SK-N-SH (cell line): ENCODE measurements around the gene EHD1. TPM values are rescaled to one million over a fixed set of nuclear protein-coding genes. Genes with fewer than 3 reads are reported as not detected.
A peak's percentile ranks its signal among the peaks of the same experiment; 100 is the strongest.

Source experiments
- CTCF ChIA-PET: fragments of 300-600, 350-600 bp; formaldehyde crosslinking; extraction: SDS; loops from one replicate; lab custom pipeline; 2021; lab: Yijun Ruan, JAX
- POLR2A ChIA-PET: fragments of 350-600 bp; sonication (Branson Sonifier 250); formaldehyde crosslinking; extraction: SDS; loops from one replicate; lab custom pipeline; 2020; ENCODE audit warnings: antibody characterized with exemption, inconsistent platforms; lab: Yijun Ruan, JAX
- DNase-seq: peaks from one replicate; pipeline ENCODE4 v3.0.0; 2012
- H2AFZ ChIP-seq: fragments of 200-600 bp; sonication (generic); 2 replicates; pipeline ENCODE4 v1.8.1; 2016; ENCODE audit warnings: antibody characterized with exemption, mild to moderate bottlenecking, low read depth
- H3F3A ChIP-seq: fragments of 200-600 bp; sonication (generic); replicated peaks from 2 replicates; pipeline ENCODE3; 2016; ENCODE audit warnings: antibody characterized with exemption, mild to moderate bottlenecking; ENCODE audit not compliant: insufficient read depth
- H3K27ac ChIP-seq, 2 experiments: fragments of 200-500 bp in 1 of 2; fragments of 200-600 bp in 1 of 2; sonication (Bioruptor generic) in 1 of 2; sonication (generic), shearing (Covaris generic) in 1 of 2; 2 replicates each; pipeline versions ENCODE4 v1.5.1 to v1.6.1; 2014 to 2016; ENCODE audit warnings: low read depth in 2 of 2, inconsistent platforms in 1 of 2, low read length in 1 of 2, mild to moderate bottlenecking in 1 of 2, mixed read lengths in 1 of 2
- H3K27me3 ChIP-seq: fragments of 200-600 bp; sonication (generic), shearing (Covaris generic); 2 replicates; pipeline ENCODE4 v1.6.1; 2016; ENCODE audit warnings: mixed run types; ENCODE audit not compliant: insufficient read depth
- H3K36me3 ChIP-seq, 2 experiments: fragments of 200-500 bp in 1 of 2; fragments of 200-600 bp in 1 of 2; sonication (Bioruptor generic) in 1 of 2; sonication (generic) in 1 of 2; replicated peaks in 1 of 2; 2 replicates each; pipeline versions ENCODE3 to v1.5.1; 2014 to 2016; ENCODE audit warnings: low read length in 1 of 2, mild to moderate bottlenecking in 1 of 2; ENCODE audit not compliant: insufficient read depth in 2 of 2, control insufficient read depth in 1 of 2
- H3K4me1 ChIP-seq, 2 experiments: fragments of 200-500 bp in 1 of 2; fragments of 200-600 bp in 1 of 2; sonication (Bioruptor generic) in 1 of 2; sonication (generic), shearing (Covaris generic) in 1 of 2; 2 replicates each; pipeline versions ENCODE4 v1.5.1 to v1.6.1; 2014 to 2016; ENCODE audit warnings: low read depth in 1 of 2, low read length in 1 of 2, mixed run types in 1 of 2; ENCODE audit not compliant: insufficient read depth in 2 of 2, control insufficient read depth in 1 of 2
- H3K4me2 ChIP-seq: fragments of 200-600 bp; sonication (generic), shearing (Covaris generic); 2 replicates; pipeline ENCODE4 v1.6.1; 2017; ENCODE audit warnings: mixed run types
- H3K4me3 ChIP-seq, 2 experiments: fragments of 200-500 bp in 1 of 2; fragments of 200-600 bp in 1 of 2; sonication (Bioruptor generic) in 1 of 2; sonication (generic), shearing (Covaris generic) in 1 of 2; 2 replicates each; pipeline versions ENCODE4 v1.5.1 to v1.8.1; 2014 to 2016; ENCODE audit warnings: low read depth in 2 of 2, inconsistent platforms in 1 of 2, low read length in 1 of 2, mild to moderate bottlenecking in 1 of 2, mixed read lengths in 1 of 2, moderate library complexity in 1 of 2
- H3K79me2 ChIP-seq: fragments of 200-600 bp; sonication (generic); 2 replicates; pipeline ENCODE4 v1.8.1; 2017; ENCODE audit warnings: mild to moderate bottlenecking; ENCODE audit not compliant: insufficient read depth
- H3K9ac ChIP-seq: fragments of 200-600 bp; sonication (generic); 2 replicates; pipeline ENCODE4 v1.6.1; 2017; ENCODE audit warnings: mixed run types
- H3K9me2 ChIP-seq: fragments of 200-600 bp; sonication (generic); 2 replicates; pipeline ENCODE4 v1.6.1; 2017; ENCODE audit warnings: mixed run types
- H3K9me3 ChIP-seq: fragments of 200-600 bp; sonication (generic); 2 replicates; pipeline ENCODE4 v1.6.1; 2017; ENCODE audit warnings: mixed run types, mild to moderate bottlenecking, moderate library complexity
- H4K20me1 ChIP-seq: fragments of 200-600 bp; sonication (generic); 2 replicates; pipeline ENCODE4 v1.6.1; 2017; ENCODE audit warnings: mild to moderate bottlenecking, mixed run types; ENCODE audit not compliant: insufficient read depth
- CHD2 ChIP-seq: fragments of 150-350 bp; IDR thresholded peaks from 2 replicates; pipeline ENCODE4 v1.6.1; 2018; ENCODE audit warnings: low read length; ENCODE audit not compliant: partially characterized antibody
- EP300 ChIP-seq, 2 experiments: IDR thresholded peaks; 2 replicates each; pipeline versions ENCODE4 v1.4.0 to v1.6.1; 2012; ENCODE audit warnings: borderline replicate concordance in 1 of 2, low read depth in 1 of 2, low read length in 1 of 2
- FOXJ3 ChIP-seq: sonication (generic); formaldehyde crosslinking; IDR thresholded peaks from 2 replicates; pipeline ENCODE4 v1.5.1; 2020; ENCODE audit warnings: mild to moderate bottlenecking, missing genetic modification reagents
- JUND ChIP-seq: IDR thresholded peaks from 2 replicates; pipeline ENCODE4 v1.4.0; 2012
- NFIC ChIP-seq: IDR thresholded peaks from 2 replicates; pipeline ENCODE4 v1.4.0; 2012; ENCODE audit warnings: borderline replicate concordance
- NRF1 ChIP-seq: IDR thresholded peaks from 2 replicates; pipeline ENCODE4 v1.6.1; 2012; ENCODE audit warnings: low read depth, mild to moderate bottlenecking, low read length
- POLR2AphosphoS5 ChIP-seq: IDR thresholded peaks from 2 replicates; pipeline ENCODE4 v1.6.1; 2012; ENCODE audit warnings: low read depth, low read length
- RAD21 ChIP-seq: IDR thresholded peaks from 2 replicates; pipeline ENCODE4 v1.6.1; 2012; ENCODE audit warnings: mild to moderate bottlenecking, low read length
- RCOR1 ChIP-seq: fragments of 150-350 bp; IDR thresholded peaks from 2 replicates; pipeline ENCODE4 v1.6.1; 2017; ENCODE audit warnings: antibody characterized with exemption, low read length
- RFX5 ChIP-seq: IDR thresholded peaks from 2 replicates; pipeline ENCODE4 v1.6.1; 2012; ENCODE audit warnings: mild to moderate bottlenecking, improper control_type of control experiment, low read length
- RXRA ChIP-seq: IDR thresholded peaks from 2 replicates; pipeline ENCODE4 v1.4.0; 2012; ENCODE audit warnings: low read depth, mild to moderate bottlenecking, borderline replicate concordance
- SIN3A ChIP-seq: IDR thresholded peaks from 2 replicates; pipeline ENCODE4 v1.6.1; 2012; ENCODE audit warnings: low read depth, mild to moderate bottlenecking, low read length, moderate library complexity, borderline replicate concordance
- SMC3 ChIP-seq: IDR thresholded peaks from 2 replicates; pipeline ENCODE4 v1.6.1; 2012; ENCODE audit warnings: low read depth, low read length, improper control_type of control experiment
- TEAD4 ChIP-seq: IDR thresholded peaks from 2 replicates; pipeline ENCODE4 v1.4.0; 2012; ENCODE audit warnings: mild to moderate bottlenecking, borderline replicate concordance; ENCODE audit not compliant: insufficient read depth
- YY1 ChIP-seq: IDR thresholded peaks from 2 replicates; pipeline ENCODE4 v1.4.0; 2012; ENCODE audit warnings: low read depth, mild to moderate bottlenecking
- WGBS: methylation state at CpG from one replicate; pipeline ENCODE4 v1.1.6; 2017; ENCODE audit warnings: low lambda C conversion rate; 5-methylcytosine and 5-hydroxymethylcytosine counted together
- polyA plus RNA-seq, 3 experiments: library from polyadenylated mRNA; depleted of rRNA; stranded (reverse); fragments of >200 nt; gene quantifications; 2 replicates each; pipeline ENCODE4 v1.2.3, GENCODE V29; 2012
- TF ChIP-seq, protein P1 (sequence below): IDR thresholded peaks from 2 replicates; pipeline ENCODE4 v1.4.0; 2012; ENCODE audit warnings: low read depth, borderline replicate concordance
- TF ChIP-seq, protein P2 (sequence below): IDR thresholded peaks from 2 replicates; pipeline ENCODE4 v1.4.0; 2012; ENCODE audit warnings: low read depth, borderline replicate concordance
- TF ChIP-seq, protein P3 (sequence below): fragments of 150-350 bp; IDR thresholded peaks from 2 replicates; pipeline ENCODE4 v1.6.1; 2016; ENCODE audit warnings: mild to moderate bottlenecking, low read depth, low read length
- TF ChIP-seq, protein P4 (sequence below): fragments of 200-600 bp; sonication (generic); IDR thresholded peaks from 2 replicates; pipeline ENCODE4 v1.6.1; 2017; ENCODE audit warnings: antibody characterized with exemption, mild to moderate bottlenecking, moderate library complexity
- TF ChIP-seq, protein P5 (sequence below): fragments of 150-350 bp; IDR thresholded peaks from 2 replicates; pipeline ENCODE4 v1.6.1; 2017; ENCODE audit warnings: antibody characterized with exemption, low read length, low read depth, borderline replicate concordance

Gene EHD1
- polyA plus RNA-seq, 1 of the 3 experiments (the other 2 are of a cell fraction) = 93.3 TPM

DNA sequence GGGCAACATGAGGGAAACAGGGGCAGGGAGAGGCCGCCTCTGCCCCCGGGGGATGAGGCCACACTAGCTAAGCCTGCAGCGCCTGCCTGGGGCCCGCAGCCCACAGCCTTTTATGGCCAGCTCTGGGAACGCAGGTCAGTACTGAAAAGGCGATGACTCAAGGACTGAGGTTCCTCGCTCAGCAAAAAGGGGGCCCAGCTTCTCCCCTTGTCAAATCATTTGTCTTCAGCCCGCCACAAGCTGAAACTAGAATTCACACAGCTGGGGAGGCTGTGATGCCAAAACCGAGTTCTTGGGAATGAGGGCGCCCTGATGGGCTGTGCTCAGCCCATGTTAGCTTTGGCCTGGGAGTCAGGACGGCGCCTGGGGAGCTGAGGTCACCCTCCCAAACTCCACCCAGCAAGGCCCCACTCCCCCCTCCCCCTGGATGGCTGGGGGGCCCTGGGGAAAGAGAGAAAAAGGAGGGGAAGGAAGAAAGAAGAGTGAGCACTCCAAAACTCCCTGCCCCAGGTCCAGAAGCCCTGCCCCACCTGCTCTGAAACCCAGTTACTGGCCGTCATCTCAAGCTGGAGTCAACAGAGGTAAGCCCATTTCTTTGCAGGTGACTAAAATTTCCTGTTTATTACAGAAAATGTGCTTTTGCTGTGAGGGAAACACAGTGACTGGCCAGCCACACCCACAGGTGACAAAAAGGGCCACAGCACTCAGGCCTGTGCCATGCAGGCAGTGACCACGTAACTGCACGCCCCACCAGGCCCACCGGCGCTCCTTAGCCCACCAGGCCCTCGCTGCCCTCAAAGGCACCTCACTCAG lies 13.7 kb downstream of the EHD1 start:
- H3K36me3 ChIP-seq = peaks cover 1 to 7% of the 10 kb centered on the region in 2 experiments
- ChIA-PET CTCF (interaction anchor here (0.7 to 5.3 kb wide), 12 partner anchors 8 to 29 kb away, joined by 3 to 40 read pairs (median 5); partner anchors contain the start of genes CDC42BPG and EHD1), POLR2A (interaction anchor here (1.0 kb wide), 1 partner anchor 28 kb away, joined by 3 read pairs; no protein-coding TSS in a partner anchor)
- H3K9me3 ChIP-seq = no peaks in the 10 kb centered on the region
- H3K4me3 ChIP-seq = no peak overlapping the region
- H3F3A ChIP-seq = peaks cover 15% of the 10 kb centered on the region
- no peaks in the 10 kb centered on the region for H3K27me3 ChIP-seq
- DNase-seq = no peak
- peak overlapping the region in 1 of 2 experiments; percentile 12; a peak in 1 of 4 replicates for H3K27ac ChIP-seq
- no peaks in the 10 kb centered on the region for H3K9me2 ChIP-seq
- no peak overlapping the region; the same call in 1 of the 2 replicates for H3K4me2 ChIP-seq
- peaks cover 92% of the 10 kb centered on the region for H3K79me2 ChIP-seq
- H4K20me1 ChIP-seq = peaks cover 78% of the 10 kb centered on the region
- no peak overlapping the region for H2AFZ ChIP-seq
- TF ChIP-seq SIN3A = no peak
- no peak for TF ChIP-seq RAD21
- TF ChIP-seq YY1 = no peak
- no peak for TF ChIP-seq POLR2AphosphoS5
- TF ChIP-seq, protein P1, sequence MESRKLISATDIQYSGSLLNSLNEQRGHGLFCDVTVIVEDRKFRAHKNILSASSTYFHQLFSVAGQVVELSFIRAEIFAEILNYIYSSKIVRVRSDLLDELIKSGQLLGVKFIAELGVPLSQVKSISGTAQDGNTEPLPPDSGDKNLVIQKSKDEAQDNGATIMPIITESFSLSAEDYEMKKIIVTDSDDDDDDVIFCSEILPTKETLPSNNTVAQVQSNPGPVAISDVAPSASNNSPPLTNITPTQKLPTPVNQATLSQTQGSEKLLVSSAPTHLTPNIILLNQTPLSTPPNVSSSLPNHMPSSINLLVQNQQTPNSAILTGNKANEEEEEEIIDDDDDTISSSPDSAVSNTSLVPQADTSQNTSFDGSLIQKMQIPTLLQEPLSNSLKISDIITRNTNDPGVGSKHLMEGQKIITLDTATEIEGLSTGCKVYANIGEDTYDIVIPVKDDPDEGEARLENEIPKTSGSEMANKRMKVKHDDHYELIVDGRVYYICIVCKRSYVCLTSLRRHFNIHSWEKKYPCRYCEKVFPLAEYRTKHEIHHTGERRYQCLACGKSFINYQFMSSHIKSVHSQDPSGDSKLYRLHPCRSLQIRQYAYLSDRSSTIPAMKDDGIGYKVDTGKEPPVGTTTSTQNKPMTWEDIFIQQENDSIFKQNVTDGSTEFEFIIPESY = no peak
- no peak for TF ChIP-seq RXRA
- TF ChIP-seq CHD2 = no peak
- TF ChIP-seq RFX5 = no peak
- TF ChIP-seq TEAD4 = no peak
- TF ChIP-seq, protein P2, sequence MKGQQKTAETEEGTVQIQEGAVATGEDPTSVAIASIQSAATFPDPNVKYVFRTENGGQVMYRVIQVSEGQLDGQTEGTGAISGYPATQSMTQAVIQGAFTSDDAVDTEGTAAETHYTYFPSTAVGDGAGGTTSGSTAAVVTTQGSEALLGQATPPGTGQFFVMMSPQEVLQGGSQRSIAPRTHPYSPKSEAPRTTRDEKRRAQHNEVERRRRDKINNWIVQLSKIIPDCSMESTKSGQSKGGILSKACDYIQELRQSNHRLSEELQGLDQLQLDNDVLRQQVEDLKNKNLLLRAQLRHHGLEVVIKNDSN = no peak
- no peak for TF ChIP-seq EP300 (IDR thresholded peaks at IDR 0.05; ENCODE audit: borderline replicate concordance in 1 of 2, low read depth in 1 of 2, low read length in 1 of 2)
- no peak for TF ChIP-seq SMC3
- TF ChIP-seq JUND = no peak
- no peak for TF ChIP-seq FOXJ3 (CRISPR knock-in tag)
- TF ChIP-seq, protein P3, sequence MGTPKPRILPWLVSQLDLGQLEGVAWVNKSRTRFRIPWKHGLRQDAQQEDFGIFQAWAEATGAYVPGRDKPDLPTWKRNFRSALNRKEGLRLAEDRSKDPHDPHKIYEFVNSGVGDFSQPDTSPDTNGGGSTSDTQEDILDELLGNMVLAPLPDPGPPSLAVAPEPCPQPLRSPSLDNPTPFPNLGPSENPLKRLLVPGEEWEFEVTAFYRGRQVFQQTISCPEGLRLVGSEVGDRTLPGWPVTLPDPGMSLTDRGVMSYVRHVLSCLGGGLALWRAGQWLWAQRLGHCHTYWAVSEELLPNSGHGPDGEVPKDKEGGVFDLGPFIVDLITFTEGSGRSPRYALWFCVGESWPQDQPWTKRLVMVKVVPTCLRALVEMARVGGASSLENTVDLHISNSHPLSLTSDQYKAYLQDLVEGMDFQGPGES = no peak
- no peak for TF ChIP-seq NFIC
- no peak for TF ChIP-seq NRF1
- TF ChIP-seq, protein P4, sequence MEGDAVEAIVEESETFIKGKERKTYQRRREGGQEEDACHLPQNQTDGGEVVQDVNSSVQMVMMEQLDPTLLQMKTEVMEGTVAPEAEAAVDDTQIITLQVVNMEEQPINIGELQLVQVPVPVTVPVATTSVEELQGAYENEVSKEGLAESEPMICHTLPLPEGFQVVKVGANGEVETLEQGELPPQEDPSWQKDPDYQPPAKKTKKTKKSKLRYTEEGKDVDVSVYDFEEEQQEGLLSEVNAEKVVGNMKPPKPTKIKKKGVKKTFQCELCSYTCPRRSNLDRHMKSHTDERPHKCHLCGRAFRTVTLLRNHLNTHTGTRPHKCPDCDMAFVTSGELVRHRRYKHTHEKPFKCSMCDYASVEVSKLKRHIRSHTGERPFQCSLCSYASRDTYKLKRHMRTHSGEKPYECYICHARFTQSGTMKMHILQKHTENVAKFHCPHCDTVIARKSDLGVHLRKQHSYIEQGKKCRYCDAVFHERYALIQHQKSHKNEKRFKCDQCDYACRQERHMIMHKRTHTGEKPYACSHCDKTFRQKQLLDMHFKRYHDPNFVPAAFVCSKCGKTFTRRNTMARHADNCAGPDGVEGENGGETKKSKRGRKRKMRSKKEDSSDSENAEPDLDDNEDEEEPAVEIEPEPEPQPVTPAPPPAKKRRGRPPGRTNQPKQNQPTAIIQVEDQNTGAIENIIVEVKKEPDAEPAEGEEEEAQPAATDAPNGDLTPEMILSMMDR = no peak
- no peak for TF ChIP-seq RCOR1
- TF ChIP-seq, protein P5, sequence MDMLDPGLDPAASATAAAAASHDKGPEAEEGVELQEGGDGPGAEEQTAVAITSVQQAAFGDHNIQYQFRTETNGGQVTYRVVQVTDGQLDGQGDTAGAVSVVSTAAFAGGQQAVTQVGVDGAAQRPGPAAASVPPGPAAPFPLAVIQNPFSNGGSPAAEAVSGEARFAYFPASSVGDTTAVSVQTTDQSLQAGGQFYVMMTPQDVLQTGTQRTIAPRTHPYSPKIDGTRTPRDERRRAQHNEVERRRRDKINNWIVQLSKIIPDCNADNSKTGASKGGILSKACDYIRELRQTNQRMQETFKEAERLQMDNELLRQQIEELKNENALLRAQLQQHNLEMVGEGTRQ = no peak
- WGBS = 76% methylated on average over 8 of the region's 18 CpGs
- H3K4me1 ChIP-seq = peaks cover 6 to 11% of the 10 kb centered on the region in 2 experiments; a peak in 3 of 4 replicates
- no peak overlapping the region for H3K9ac ChIP-seq
